DMS53 treated with DMSO at 0.1 percent for 48 hours (cell line): ENCODE measurements around the gene RFNG.

Experiments used
- DNase-seq: peaks from one replicate; lab custom pipeline; 2025; ENCODE audit not compliant: unreplicated experiment; lab: John Stamatoyannopoulos, UW

The RFNG gene

GRCh38 chr17:82051776-82052637 lies at the start of gene RFNG, which contains the start of gene GPS1:
RFNG (minus strand) TSS chr17:82051811; CDS start chr17:82051766, 45 bp downstream.
GPS1 (plus strand) TSS chr17:82051898; CDS start chr17:82051932, 34 bp downstream.
- DNase-seq: peak; percentile 48

- DNase-seq: no peak
These were observed 49.7 kb upstream of the RFNG start for GRCh38 chr17:82101301-82101715.

- DNase-seq: no peak
These were observed 49.1 kb upstream of the RFNG start for GRCh38 chr17:82100502-82101298.

GRCh38 chr17:82098939-82099763 lies 47.5 kb upstream of the RFNG start:
- DNase-seq: peak; percentile 73

GRCh38 chr17:82098169-82098938 lies 46.7 kb upstream of the RFNG start, which contains the start of gene FASN:
FASN (minus strand) TSS chr17:82098236; CDS start chr17:82096445, 1,791 bp downstream.
- peak; percentile 94 for DNase-seq

GRCh38 chr17:82097919-82098168 lies 46.2 kb upstream of the RFNG start:
- DNase-seq: no peak

- DNase-seq: peak; percentile 38
These were observed 45.7 kb upstream of the RFNG start for GRCh38 chr17:82097184-82097918.

- DNase-seq: no peak
These were observed 45.1 kb upstream of the RFNG start for GRCh38 chr17:82096709-82097183.

GRCh38 chr17:82095777-82096708 lies 44.4 kb upstream of the RFNG start:
- DNase-seq: no peak

GRCh38 chr17:82094931-82095776 lies 43.5 kb upstream of the RFNG start:
- no peak for DNase-seq

- no peak for DNase-seq
These were observed 41.6 kb upstream of the RFNG start for GRCh38 chr17:82092995-82093751.

- DNase-seq: no peak
These were observed 41.0 kb upstream of the RFNG start for GRCh38 chr17:82092628-82092994.

GRCh38 chr17:82092094-82092586 lies 40.5 kb upstream of the RFNG start:
- DNase-seq: no peak

GRCh38 chr17:82091264-82092066 lies 39.9 kb upstream of the RFNG start:
- DNase-seq: no peak

GRCh38 chr17:82090549-82091263 lies 39.1 kb upstream of the RFNG start:
- DNase-seq: no peak
